ENCODE measurements around the gene ZNF277.

GRCh38 chr7:112307506-112307905, 101.0 kb downstream of the ZNF277 start:
- TF ChIP-seq CTCF (IDR thresholded peaks at IDR 0.05) (no peak), POLR2A (IDR thresholded peaks at IDR 0.05) (no peak)
